Neural cell (in vitro differentiated cells): ENCODE results near the gene TGFBR2.

Experiments used
- EP300 ChIP-seq: fragments of 450-650 bp; conservative IDR thresholded peaks from 2 replicates; pipeline ENCODE4 v1.6.1; 2014; ENCODE audit warnings: antibody characterized with exemption, mild to moderate bottlenecking, moderate library complexity; ENCODE audit not compliant: poor library complexity, severe bottlenecking
- POLR2AphosphoS5 ChIP-seq: IDR thresholded peaks from 2 replicates; pipeline ENCODE4 v1.6.1; 2012
- SMC3 ChIP-seq: fragments of 450-650 bp; conservative IDR thresholded peaks from 2 replicates; pipeline ENCODE4 v1.6.1; 2014; ENCODE audit warnings: antibody characterized with exemption, mild to moderate bottlenecking, moderate library complexity; ENCODE audit not compliant: poor library complexity
- TAF1 ChIP-seq: IDR thresholded peaks from 2 replicates; pipeline ENCODE4 v1.6.1; 2012; ENCODE audit warnings: low read depth
- TF ChIP-seq, protein P1 (sequence below): fragments of 450-650 bp; IDR thresholded peaks from 2 replicates; pipeline ENCODE4 v1.5.1; 2014; ENCODE audit warnings: antibody characterized with exemption, mild to moderate bottlenecking, moderate library complexity; ENCODE audit not compliant: poor library complexity, severe bottlenecking
- TF ChIP-seq, protein P2 (sequence below): IDR thresholded peaks from 2 replicates; pipeline ENCODE4 v1.6.1; 2012; ENCODE audit warnings: borderline replicate concordance

DNA sequence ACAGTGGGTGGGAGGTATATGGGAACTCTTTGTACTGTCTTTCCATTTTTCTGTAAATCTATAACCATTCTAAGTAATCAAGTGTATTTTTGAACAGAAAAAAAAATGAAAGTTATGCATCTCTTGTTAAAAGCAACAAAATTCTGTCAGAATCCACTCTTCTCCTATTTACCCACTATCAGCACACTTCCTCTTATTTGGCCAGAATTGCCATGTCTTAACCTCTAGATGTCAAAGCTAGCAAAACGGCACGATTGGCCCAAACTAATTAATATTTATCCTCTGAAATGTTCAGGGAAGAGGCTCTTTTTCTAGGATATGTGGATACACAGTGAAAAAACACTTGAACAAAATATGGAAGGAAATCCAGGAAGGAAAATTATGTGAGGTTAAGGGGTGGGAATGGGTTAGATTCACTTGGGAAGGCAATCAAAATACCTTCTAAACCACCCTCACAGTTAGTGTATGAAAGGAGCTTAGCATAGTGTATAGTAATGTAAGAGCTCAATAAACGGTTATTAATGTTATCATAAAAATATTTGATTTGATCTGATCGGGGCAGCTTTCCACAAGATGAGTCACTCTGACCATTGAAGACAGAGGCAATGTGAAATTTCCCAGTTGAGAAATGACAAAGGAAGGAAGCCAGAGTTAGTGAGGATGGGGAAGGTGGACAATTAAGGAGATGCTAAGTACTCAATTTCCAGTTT, 20.1 kb upstream of the TGFBR2 start:
- TF ChIP-seq, protein P1, sequence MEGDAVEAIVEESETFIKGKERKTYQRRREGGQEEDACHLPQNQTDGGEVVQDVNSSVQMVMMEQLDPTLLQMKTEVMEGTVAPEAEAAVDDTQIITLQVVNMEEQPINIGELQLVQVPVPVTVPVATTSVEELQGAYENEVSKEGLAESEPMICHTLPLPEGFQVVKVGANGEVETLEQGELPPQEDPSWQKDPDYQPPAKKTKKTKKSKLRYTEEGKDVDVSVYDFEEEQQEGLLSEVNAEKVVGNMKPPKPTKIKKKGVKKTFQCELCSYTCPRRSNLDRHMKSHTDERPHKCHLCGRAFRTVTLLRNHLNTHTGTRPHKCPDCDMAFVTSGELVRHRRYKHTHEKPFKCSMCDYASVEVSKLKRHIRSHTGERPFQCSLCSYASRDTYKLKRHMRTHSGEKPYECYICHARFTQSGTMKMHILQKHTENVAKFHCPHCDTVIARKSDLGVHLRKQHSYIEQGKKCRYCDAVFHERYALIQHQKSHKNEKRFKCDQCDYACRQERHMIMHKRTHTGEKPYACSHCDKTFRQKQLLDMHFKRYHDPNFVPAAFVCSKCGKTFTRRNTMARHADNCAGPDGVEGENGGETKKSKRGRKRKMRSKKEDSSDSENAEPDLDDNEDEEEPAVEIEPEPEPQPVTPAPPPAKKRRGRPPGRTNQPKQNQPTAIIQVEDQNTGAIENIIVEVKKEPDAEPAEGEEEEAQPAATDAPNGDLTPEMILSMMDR = no peak
- TF ChIP-seq, protein P2, sequence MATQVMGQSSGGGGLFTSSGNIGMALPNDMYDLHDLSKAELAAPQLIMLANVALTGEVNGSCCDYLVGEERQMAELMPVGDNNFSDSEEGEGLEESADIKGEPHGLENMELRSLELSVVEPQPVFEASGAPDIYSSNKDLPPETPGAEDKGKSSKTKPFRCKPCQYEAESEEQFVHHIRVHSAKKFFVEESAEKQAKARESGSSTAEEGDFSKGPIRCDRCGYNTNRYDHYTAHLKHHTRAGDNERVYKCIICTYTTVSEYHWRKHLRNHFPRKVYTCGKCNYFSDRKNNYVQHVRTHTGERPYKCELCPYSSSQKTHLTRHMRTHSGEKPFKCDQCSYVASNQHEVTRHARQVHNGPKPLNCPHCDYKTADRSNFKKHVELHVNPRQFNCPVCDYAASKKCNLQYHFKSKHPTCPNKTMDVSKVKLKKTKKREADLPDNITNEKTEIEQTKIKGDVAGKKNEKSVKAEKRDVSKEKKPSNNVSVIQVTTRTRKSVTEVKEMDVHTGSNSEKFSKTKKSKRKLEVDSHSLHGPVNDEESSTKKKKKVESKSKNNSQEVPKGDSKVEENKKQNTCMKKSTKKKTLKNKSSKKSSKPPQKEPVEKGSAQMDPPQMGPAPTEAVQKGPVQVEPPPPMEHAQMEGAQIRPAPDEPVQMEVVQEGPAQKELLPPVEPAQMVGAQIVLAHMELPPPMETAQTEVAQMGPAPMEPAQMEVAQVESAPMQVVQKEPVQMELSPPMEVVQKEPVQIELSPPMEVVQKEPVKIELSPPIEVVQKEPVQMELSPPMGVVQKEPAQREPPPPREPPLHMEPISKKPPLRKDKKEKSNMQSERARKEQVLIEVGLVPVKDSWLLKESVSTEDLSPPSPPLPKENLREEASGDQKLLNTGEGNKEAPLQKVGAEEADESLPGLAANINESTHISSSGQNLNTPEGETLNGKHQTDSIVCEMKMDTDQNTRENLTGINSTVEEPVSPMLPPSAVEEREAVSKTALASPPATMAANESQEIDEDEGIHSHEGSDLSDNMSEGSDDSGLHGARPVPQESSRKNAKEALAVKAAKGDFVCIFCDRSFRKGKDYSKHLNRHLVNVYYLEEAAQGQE = no peak
- TF ChIP-seq POLR2AphosphoS5 = no peak
- no peak for TF ChIP-seq TAF1
- no peak for TF ChIP-seq SMC3
- no peak for TF ChIP-seq EP300
